Measurements from ENCODE around the gene KDM5C.

- TF ChIP-seq, protein P1, sequence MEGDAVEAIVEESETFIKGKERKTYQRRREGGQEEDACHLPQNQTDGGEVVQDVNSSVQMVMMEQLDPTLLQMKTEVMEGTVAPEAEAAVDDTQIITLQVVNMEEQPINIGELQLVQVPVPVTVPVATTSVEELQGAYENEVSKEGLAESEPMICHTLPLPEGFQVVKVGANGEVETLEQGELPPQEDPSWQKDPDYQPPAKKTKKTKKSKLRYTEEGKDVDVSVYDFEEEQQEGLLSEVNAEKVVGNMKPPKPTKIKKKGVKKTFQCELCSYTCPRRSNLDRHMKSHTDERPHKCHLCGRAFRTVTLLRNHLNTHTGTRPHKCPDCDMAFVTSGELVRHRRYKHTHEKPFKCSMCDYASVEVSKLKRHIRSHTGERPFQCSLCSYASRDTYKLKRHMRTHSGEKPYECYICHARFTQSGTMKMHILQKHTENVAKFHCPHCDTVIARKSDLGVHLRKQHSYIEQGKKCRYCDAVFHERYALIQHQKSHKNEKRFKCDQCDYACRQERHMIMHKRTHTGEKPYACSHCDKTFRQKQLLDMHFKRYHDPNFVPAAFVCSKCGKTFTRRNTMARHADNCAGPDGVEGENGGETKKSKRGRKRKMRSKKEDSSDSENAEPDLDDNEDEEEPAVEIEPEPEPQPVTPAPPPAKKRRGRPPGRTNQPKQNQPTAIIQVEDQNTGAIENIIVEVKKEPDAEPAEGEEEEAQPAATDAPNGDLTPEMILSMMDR (IDR thresholded peaks at IDR 0.05), result no peak
- TF ChIP-seq POLR2A (IDR thresholded peaks at IDR 0.05), result no peak
Measured at GRCh38 chrX:53251307-53251706, 26.3 kb upstream of the KDM5C start.

All from heart left ventricle (tissue), 13 donors.